IMR-90 (cell line): ENCODE data around the gene ELP2. TPM values are rescaled to one million over a fixed set of nuclear protein-coding genes. Genes with fewer than 3 reads are reported as not detected.
A peak's percentile ranks its signal among the peaks of the same experiment; 100 is the strongest.

ENCODE experiments used
- ATAC-seq: fragments of 200-7000 bp; cut with Tn5 transposase; 2 replicates; pipeline ENCODE4 v1.9.1; 2020; ENCODE audit warnings: low read depth, mild to moderate bottlenecking, moderate library complexity
- BruUV-seq: library from RNA; stranded (reverse); fragments of 400-500 nt; replicated peaks from 2 replicates; lab custom pipeline; 2021; lab: Mats Ljungman, UMichigan
- CTCF ChIA-PET: fragments of 300-600 bp; formaldehyde crosslinking; extraction: SDS; loops from one replicate; lab custom pipeline; 2021; ENCODE audit warnings: antibody characterized with exemption; lab: Yijun Ruan, JAX
- POLR2A ChIA-PET: fragments of 300-600 bp; sonication (Branson Sonifier 250); formaldehyde crosslinking; loops from one replicate; lab custom pipeline; 2022; ENCODE audit warnings: antibody characterized with exemption; ENCODE audit not compliant: unreplicated experiment; lab: Charles Lee
- DNase-seq: peaks from one replicate; pipeline ENCODE4 v3.0.0; 2013
- H2AFZ ChIP-seq: replicated peaks from 2 replicates; pipeline ENCODE3; 2013; ENCODE audit warnings: low read length, mild to moderate bottlenecking; ENCODE audit not compliant: poor library complexity
- H2AK5ac ChIP-seq: 2 replicates; pipeline ENCODE4 v1.6.1; 2013; ENCODE audit warnings: low read depth, low read length, inconsistent platforms
- H2AK9ac ChIP-seq: replicated peaks from 2 replicates; pipeline ENCODE3; 2013; ENCODE audit warnings: mild to moderate bottlenecking, low read depth, low read length, moderate library complexity; ENCODE audit not compliant: poor library complexity
- H2BK120ac ChIP-seq: 2 replicates; pipeline ENCODE4 v1.6.1; 2013; ENCODE audit warnings: low read depth, low read length, inconsistent platforms
- H2BK15ac ChIP-seq: 3 replicates; pipeline ENCODE4 v1.6.1; 2013; ENCODE audit warnings: low read depth, low read length, inconsistent platforms
- H2BK20ac ChIP-seq: 2 replicates; pipeline ENCODE4 v1.6.1; 2013; ENCODE audit warnings: low read depth, mild to moderate bottlenecking, inconsistent platforms, low read length, moderate library complexity
- H2BK5ac ChIP-seq: 2 replicates; pipeline ENCODE4 v1.6.1; 2013; ENCODE audit warnings: mild to moderate bottlenecking, low read depth, low read length, inconsistent platforms; ENCODE audit not compliant: poor library complexity, severe bottlenecking
- H3K14ac ChIP-seq: replicated peaks from 2 replicates; pipeline ENCODE4 v1.6.1; 2013; ENCODE audit warnings: low read depth, low read length, inconsistent platforms
- H3K18ac ChIP-seq: 2 replicates; pipeline ENCODE4 v1.6.1; 2013; ENCODE audit warnings: low read depth, low read length, control low read depth
- H3K23ac ChIP-seq: 2 replicates; pipeline ENCODE4 v1.6.1; 2013; ENCODE audit warnings: low read depth, low read length, inconsistent platforms
- H3K27ac ChIP-seq: 2 replicates; pipeline ENCODE4 v1.5.1; 2013; ENCODE audit warnings: mild to moderate bottlenecking, control low read depth, low read length; ENCODE audit not compliant: insufficient read depth
- H3K27me3 ChIP-seq: 2 replicates; pipeline ENCODE4 v1.6.1; 2013; ENCODE audit warnings: low read length; ENCODE audit not compliant: control insufficient read depth, insufficient read depth
- H3K36me3 ChIP-seq: 2 replicates; pipeline ENCODE4 v1.6.1; 2013; ENCODE audit warnings: low read length, mixed read lengths; ENCODE audit not compliant: control insufficient read depth, insufficient read depth
- H3K4ac ChIP-seq: 2 replicates; pipeline ENCODE4 v1.6.1; 2013; ENCODE audit warnings: low read depth, low read length, inconsistent platforms
- H3K4me1 ChIP-seq: 2 replicates; pipeline ENCODE4 v1.6.1; 2013; ENCODE audit warnings: low read length, mixed read lengths; ENCODE audit not compliant: control insufficient read depth, insufficient read depth
- H3K4me2 ChIP-seq: 2 replicates; pipeline ENCODE4 v1.6.1; 2013; ENCODE audit warnings: low read depth, mild to moderate bottlenecking, control low read depth, low read length, moderate library complexity
- H3K4me3 ChIP-seq: 2 replicates; pipeline ENCODE4 v1.5.1; 2013; ENCODE audit warnings: low read depth, mild to moderate bottlenecking, control low read depth, low read length, moderate library complexity; ENCODE audit not compliant: insufficient read depth
- H3K56ac ChIP-seq: 2 replicates; pipeline ENCODE4 v1.6.1; 2013; ENCODE audit warnings: low read length, inconsistent platforms; ENCODE audit not compliant: insufficient read depth; ENCODE audit errors: extremely low read depth
- H3K79me1 ChIP-seq, 2 experiments: 2 replicates each; pipeline ENCODE4 v1.6.1; 2013; ENCODE audit warnings: low read length in 2 of 2, inconsistent platforms in 1 of 2, low read depth in 1 of 2
- H3K9ac ChIP-seq: 2 replicates; pipeline ENCODE4 v1.6.1; 2013; ENCODE audit warnings: low read depth, low read length, control low read depth
- H3K9me1 ChIP-seq: 2 replicates; pipeline ENCODE4 v1.6.1; 2013; ENCODE audit warnings: low read length, inconsistent platforms; ENCODE audit not compliant: insufficient read depth
- H3K9me3 ChIP-seq: 2 replicates; pipeline ENCODE4 v1.6.1; 2013; ENCODE audit warnings: low read length; ENCODE audit not compliant: control insufficient read depth, insufficient read depth
- H4K20me1 ChIP-seq: 2 replicates; pipeline ENCODE4 v1.6.1; 2013; ENCODE audit warnings: low read length, inconsistent platforms; ENCODE audit not compliant: insufficient read depth
- H4K5ac ChIP-seq: 2 replicates; pipeline ENCODE4 v1.6.1; 2013; ENCODE audit warnings: mild to moderate bottlenecking, low read depth, low read length, control low read depth
- H4K8ac ChIP-seq, 2 experiments: 2 replicates each; pipeline ENCODE4 v1.6.1; 2013; ENCODE audit warnings: low read depth in 2 of 2, low read length in 2 of 2, control low read depth in 1 of 2, inconsistent platforms in 1 of 2
- H4K91ac ChIP-seq: 2 replicates; pipeline ENCODE4 v1.6.1; 2013; ENCODE audit warnings: low read depth, low read length, inconsistent platforms; ENCODE audit not compliant: insufficient read depth
- BHLHE40 ChIP-seq: fragments of 150-350 bp; IDR thresholded peaks from 2 replicates; pipeline ENCODE4 v1.6.1; 2016; ENCODE audit warnings: mild to moderate bottlenecking, low read depth, low read length
- CEBPB ChIP-seq: IDR thresholded peaks from 2 replicates; pipeline ENCODE4 v1.6.1; 2012; ENCODE audit warnings: low read depth, low read length, improper control_type of control experiment
- CHD1 ChIP-seq: IDR thresholded peaks from 2 replicates; pipeline ENCODE4 v1.6.1; 2012; ENCODE audit warnings: low read depth, low read length, improper control_type of control experiment
- FOS ChIP-seq: fragments of 150-350 bp; IDR thresholded peaks from 2 replicates; pipeline ENCODE4 v1.6.1; 2016; ENCODE audit warnings: low read depth, low read length
- MAFK ChIP-seq: IDR thresholded peaks from 2 replicates; pipeline ENCODE4 v1.6.1; 2012; ENCODE audit warnings: low read depth, low read length, improper control_type of control experiment
- MAZ ChIP-seq: IDR thresholded peaks from 2 replicates; pipeline ENCODE4 v1.6.1; 2012; ENCODE audit warnings: low read depth, mild to moderate bottlenecking, low read length, improper control_type of control experiment, moderate library complexity, borderline replicate concordance
- MXI1 ChIP-seq: IDR thresholded peaks from 2 replicates; pipeline ENCODE4 v1.6.1; 2012; ENCODE audit warnings: low read depth, mild to moderate bottlenecking, low read length, moderate library complexity, borderline replicate concordance
- NFE2L2 ChIP-seq: fragments of 150-350 bp; IDR thresholded peaks from 2 replicates; pipeline ENCODE4 v1.6.1; 2016; ENCODE audit warnings: low read depth, mild to moderate bottlenecking, low read length
- POLR2A ChIP-seq: IDR thresholded peaks from 2 replicates; pipeline ENCODE4 v1.6.1; 2012; ENCODE audit warnings: mild to moderate bottlenecking, low read depth, low read length
- RAD21 ChIP-seq: IDR thresholded peaks from 2 replicates; pipeline ENCODE4 v1.6.1; 2012; ENCODE audit warnings: low read length, improper control_type of control experiment
- RCOR1 ChIP-seq: IDR thresholded peaks from 2 replicates; pipeline ENCODE4 v1.6.1; 2012; ENCODE audit warnings: mild to moderate bottlenecking, low read length, improper control_type of control experiment; ENCODE audit not compliant: insufficient replicate concordance
- RFX5 ChIP-seq: IDR thresholded peaks from 2 replicates; pipeline ENCODE4 v1.8.0; 2012; ENCODE audit warnings: low read depth, mild to moderate bottlenecking, low read length, moderate library complexity
- SMC3 ChIP-seq: fragments of 150-350 bp; IDR thresholded peaks from 2 replicates; pipeline ENCODE4 v1.6.1; 2016; ENCODE audit warnings: low read depth, mild to moderate bottlenecking, antibody characterized with exemption, low read length, moderate library complexity
- WGBS, 2 experiments: methylation state at CpG; one replicate each; pipeline versions ENCODE4 v1.1.5 to v1.1.7; 2013; ENCODE audit warnings: missing lambda C conversion rate in 2 of 2; ENCODE audit not compliant: insufficient read length in 1 of 2; ENCODE audit errors: extremely low coverage in 2 of 2; 5-methylcytosine and 5-hydroxymethylcytosine counted together
- dilution Hi-C: fragments of 300-500 bp; cut with HindIII; formaldehyde crosslinking; loops from one replicate; pipeline ENCODE4 v1.14.3; 2018; ENCODE audit warnings: low sequenced_read_pairs; ENCODE audit not compliant: unreplicated experiment
- in situ Hi-C: fragments of 300-500 bp; cut with MboI; formaldehyde crosslinking; loops from 3 replicates; pipeline ENCODE4 v1.14.3; 2019; ENCODE audit warnings: low sequenced_read_pairs, inconsistent platforms, mixed read lengths
- intact Hi-C: fragments of 100-400 bp; cut with micrococcal nuclease; formaldehyde crosslinking; loops from 2 replicates; pipeline ENCODE4 v1.10.0; 2022
- polyA plus RNA-seq, 3 experiments: library from polyadenylated mRNA; depleted of rRNA; stranded (reverse); fragments of >200 nt; gene quantifications; 2 replicates each; pipeline ENCODE4 v1.2.3, GENCODE V29; 2012; ENCODE audit warnings: low replicate concordance in 1 of 3
- total RNA-seq: library from RNA; depleted of rRNA; stranded (reverse); fragments of >200 nt; gene quantifications from 2 replicates; pipeline ENCODE4 v1.2.3, GENCODE V29; 2012
- TF ChIP-seq, protein P1 (sequence below): fragments of 150-350 bp; IDR thresholded peaks from 2 replicates; pipeline ENCODE4 v1.6.1; 2017; ENCODE audit warnings: mild to moderate bottlenecking, antibody characterized with exemption, low read length, low read depth
- TF ChIP-seq, protein P2 (sequence below): fragments of 150-350 bp; IDR thresholded peaks from 2 replicates; pipeline ENCODE4 v1.6.1; 2016; ENCODE audit warnings: low read depth, mild to moderate bottlenecking, low read length, moderate library complexity, borderline replicate concordance
- TF ChIP-seq, protein P3 (sequence below): conservative IDR thresholded peaks from 2 replicates; pipeline ENCODE4 v1.5.1; 2012; ENCODE audit warnings: mild to moderate bottlenecking, low read depth, low read length, improper control_type of control experiment

Gene ELP2
- total and polyA plus RNA-seq, 2 of the 4 experiments (the other 2 are of a cell fraction), result 48.1 to 161 TPM

DNA sequence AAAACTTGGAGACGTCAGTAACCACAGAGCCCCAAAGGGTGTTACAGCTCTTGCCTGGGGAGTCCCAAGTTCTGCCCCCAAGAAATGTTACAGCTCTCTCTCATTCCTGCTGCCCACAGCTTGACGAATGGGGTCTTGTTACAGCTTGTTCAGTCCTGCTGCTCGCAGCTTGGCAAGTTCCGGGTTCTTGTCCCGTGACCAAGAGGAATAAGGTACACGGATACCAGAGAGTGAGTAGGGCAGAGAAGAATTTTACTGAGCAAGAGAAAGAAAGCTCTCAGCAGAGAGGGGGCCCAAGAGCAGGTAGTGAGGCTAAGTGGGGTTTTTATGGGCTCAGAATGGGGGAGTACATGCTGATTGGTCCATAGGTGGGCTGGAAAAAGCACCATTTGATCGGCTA lies 27.8 kb upstream of the ELP2 start:
- Histone ChIP-seq H3K4ac (no peak overlapping the region), H2BK120ac (no peak overlapping the region)

More for the DNA sequence above, 27.8 kb upstream of the ELP2 start:
- no peak overlapping the region for H3K18ac ChIP-seq
- no peaks in the 10 kb centered on the region for H4K20me1 ChIP-seq
- no peaks in the 10 kb centered on the region; the same call in 1 of the 2 replicates for H3K27me3 ChIP-seq
- no peak overlapping the region for H3K14ac ChIP-seq
- H4K5ac ChIP-seq, result no peak overlapping the region
- H3K36me3 ChIP-seq, result no peaks in the 10 kb centered on the region
- H3K23ac ChIP-seq, result no peak overlapping the region
- no peak overlapping the region for H3K27ac ChIP-seq
- TF ChIP-seq FOS, result no peak
- TF ChIP-seq RAD21, result no peak
- no peak for TF ChIP-seq MXI1
- TF ChIP-seq, protein P1, sequence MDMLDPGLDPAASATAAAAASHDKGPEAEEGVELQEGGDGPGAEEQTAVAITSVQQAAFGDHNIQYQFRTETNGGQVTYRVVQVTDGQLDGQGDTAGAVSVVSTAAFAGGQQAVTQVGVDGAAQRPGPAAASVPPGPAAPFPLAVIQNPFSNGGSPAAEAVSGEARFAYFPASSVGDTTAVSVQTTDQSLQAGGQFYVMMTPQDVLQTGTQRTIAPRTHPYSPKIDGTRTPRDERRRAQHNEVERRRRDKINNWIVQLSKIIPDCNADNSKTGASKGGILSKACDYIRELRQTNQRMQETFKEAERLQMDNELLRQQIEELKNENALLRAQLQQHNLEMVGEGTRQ, result no peak
- TF ChIP-seq CEBPB, result no peak
- no peak for TF ChIP-seq NFE2L2
- no peak for TF ChIP-seq CHD1
- no peak for TF ChIP-seq BHLHE40
- TF ChIP-seq MAFK, result no peak
- TF ChIP-seq SMC3, result no peak
- TF ChIP-seq, protein P2, sequence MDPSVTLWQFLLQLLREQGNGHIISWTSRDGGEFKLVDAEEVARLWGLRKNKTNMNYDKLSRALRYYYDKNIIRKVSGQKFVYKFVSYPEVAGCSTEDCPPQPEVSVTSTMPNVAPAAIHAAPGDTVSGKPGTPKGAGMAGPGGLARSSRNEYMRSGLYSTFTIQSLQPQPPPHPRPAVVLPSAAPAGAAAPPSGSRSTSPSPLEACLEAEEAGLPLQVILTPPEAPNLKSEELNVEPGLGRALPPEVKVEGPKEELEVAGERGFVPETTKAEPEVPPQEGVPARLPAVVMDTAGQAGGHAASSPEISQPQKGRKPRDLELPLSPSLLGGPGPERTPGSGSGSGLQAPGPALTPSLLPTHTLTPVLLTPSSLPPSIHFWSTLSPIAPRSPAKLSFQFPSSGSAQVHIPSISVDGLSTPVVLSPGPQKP, result no peak
- TF ChIP-seq POLR2A, result no peak
- TF ChIP-seq RCOR1, result no peak
- TF ChIP-seq MAZ, result no peak
- no peak for TF ChIP-seq RFX5
- TF ChIP-seq, protein P3, sequence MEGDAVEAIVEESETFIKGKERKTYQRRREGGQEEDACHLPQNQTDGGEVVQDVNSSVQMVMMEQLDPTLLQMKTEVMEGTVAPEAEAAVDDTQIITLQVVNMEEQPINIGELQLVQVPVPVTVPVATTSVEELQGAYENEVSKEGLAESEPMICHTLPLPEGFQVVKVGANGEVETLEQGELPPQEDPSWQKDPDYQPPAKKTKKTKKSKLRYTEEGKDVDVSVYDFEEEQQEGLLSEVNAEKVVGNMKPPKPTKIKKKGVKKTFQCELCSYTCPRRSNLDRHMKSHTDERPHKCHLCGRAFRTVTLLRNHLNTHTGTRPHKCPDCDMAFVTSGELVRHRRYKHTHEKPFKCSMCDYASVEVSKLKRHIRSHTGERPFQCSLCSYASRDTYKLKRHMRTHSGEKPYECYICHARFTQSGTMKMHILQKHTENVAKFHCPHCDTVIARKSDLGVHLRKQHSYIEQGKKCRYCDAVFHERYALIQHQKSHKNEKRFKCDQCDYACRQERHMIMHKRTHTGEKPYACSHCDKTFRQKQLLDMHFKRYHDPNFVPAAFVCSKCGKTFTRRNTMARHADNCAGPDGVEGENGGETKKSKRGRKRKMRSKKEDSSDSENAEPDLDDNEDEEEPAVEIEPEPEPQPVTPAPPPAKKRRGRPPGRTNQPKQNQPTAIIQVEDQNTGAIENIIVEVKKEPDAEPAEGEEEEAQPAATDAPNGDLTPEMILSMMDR, result no peak
- H2BK20ac ChIP-seq, result no peak overlapping the region
- intact Hi-C loops (no loop called here), dilution Hi-C loops (no loop called here), in situ Hi-C loops (no loop called here)
- ATAC-seq, result no peak
- H2AK9ac ChIP-seq, result peak overlapping the region; percentile 37
- 88% methylated on average over 1 of the region's 7 CpGs; no CpG with 5 or more reads in 1 of the 2 experiments for WGBS, 2 experiments
- ChIA-PET POLR2A (no interaction called here), CTCF (no interaction called here)
- no peak overlapping the region for H4K91ac ChIP-seq
- no TSS peak for BruUV-seq
- no peak overlapping the region for H4K8ac ChIP-seq
- no peak overlapping the region for H3K56ac ChIP-seq
- no peak overlapping the region for H2BK5ac ChIP-seq
- no peaks in the 10 kb centered on the region for H3K4me1 ChIP-seq
- no peak overlapping the region for H2AK5ac ChIP-seq
- no peak for DNase-seq
- H3K79me1 ChIP-seq, result no peaks in the 10 kb centered on the region
- H3K9me3 ChIP-seq, result peaks cover 6% of the 10 kb centered on the region
- H3K4me2 ChIP-seq, result no peak overlapping the region
- no peak overlapping the region for H3K4me3 ChIP-seq
- no peaks in the 10 kb centered on the region; the same call in 1 of the 2 replicates for H3K9me1 ChIP-seq
- H2AFZ ChIP-seq, result no peak overlapping the region
- no peak overlapping the region for H3K9ac ChIP-seq
- H2BK15ac ChIP-seq, result no peak overlapping the region
